ENCODE measurements around the gene IGSF23. TPM values are rescaled to one million over a fixed set of nuclear protein-coding genes. Genes with fewer than 3 reads are reported as not detected.

Gene IGSF23
- total and polyA plus RNA-seq, 2 donors (not counting 1 experiment from before 2014, with no cell fraction given) = not detected

- H3K36me3 ChIP-seq (replicated peaks in 1 of 2; ENCODE audit: control extremely low read depth in 1 of 2, control insufficient read depth in 1 of 2, extremely low read depth in 1 of 2, insufficient read depth in 2 of 2, low read length in 1 of 2) = no peaks in the 10 kb centered on the region
- H3K4me1 Mint-ChIP-seq = no peaks in the 10 kb centered on the region
- no peaks in the 10 kb centered on the region for H3K79me2 ChIP-seq (ENCODE audit: control insufficient read depth, insufficient read depth, low read length)
- WGBS (ENCODE audit: insufficient coverage) = 100% methylated on average over 1 of the region's 2 CpGs
- no peaks in the 10 kb centered on the region for H3K9me3 Mint-ChIP-seq (ENCODE audit: insufficient read depth)
- ChIA-PET CTCF (no interaction called here), POLR2A (no interaction called here)
- no peak overlapping the region for H3K27ac ChIP-seq (ENCODE audit: low read length in 2 of 2)
- DNase-seq (no peak), ATAC-seq (ENCODE audit: low read depth) (no peak)
- peaks cover 0 to 5% (median 0%) of the 10 kb centered on the region in 3 donors for H3K9me3 ChIP-seq (ENCODE audit: control extremely low read depth in 1 of 3, control insufficient read depth in 2 of 3, insufficient read depth in 1 of 3, low read length in 2 of 3)
- H3K27ac Mint-ChIP-seq = no peak overlapping the region
- no peak overlapping the region for H3K4me3 Mint-ChIP-seq
- H3K4me3 ChIP-seq (ENCODE audit: control extremely low read depth in 1 of 5, extremely low read depth in 1 of 5, insufficient read depth in 1 of 5, low read depth in 2 of 5, low read length in 4 of 5) = no peak overlapping the region
- H2AFZ ChIP-seq (ENCODE audit: insufficient read depth, low read depth, low read length, poor library complexity, severe bottlenecking) = no peak overlapping the region
- no peaks in the 10 kb centered on the region for H3K4me1 ChIP-seq (ENCODE audit: control insufficient read depth in 2 of 2, insufficient read depth in 2 of 2, low read length in 2 of 2)
- intact Hi-C loops (cut with micrococcal nuclease) = no loop called here
- TF ChIP-seq CTCF (IDR thresholded peaks at IDR 0.05) (no peak), EZH2 (IDR thresholded peaks at IDR 0.05; ENCODE audit: borderline replicate concordance, insufficient read depth, low read depth, low read length, poor library complexity, severe bottlenecking) (no peak)
- H3K27me3 ChIP-seq (replicated peaks in 1 of 4; ENCODE audit: control extremely low read depth in 1 of 4, control insufficient read depth in 3 of 4, insufficient read depth in 4 of 4, low read length in 3 of 4) = peaks cover 0 to 6% (median 0%) of the 10 kb centered on the region in 4 experiments
- H4K20me1 ChIP-seq (ENCODE audit: control insufficient read depth, insufficient read depth, low read length, poor library complexity, severe bottlenecking) = no peaks in the 10 kb centered on the region
- no peak overlapping the region for H3K9ac ChIP-seq (ENCODE audit: low read length)
- no peak overlapping the region for H3K4me2 ChIP-seq (replicated peaks; ENCODE audit: low read depth, low read length, poor library complexity, severe bottlenecking)
- H3K27me3 Mint-ChIP-seq = peaks cover 19% of the 10 kb centered on the region
Measured at GRCh38 chr19:44634785-44635184, 21.4 kb downstream of the IGSF23 start.

GRCh38 chr19:44635581-44636438, 22.4 kb downstream of the IGSF23 start:
- no peak for DNase-seq
- H3K27me3 ChIP-seq (replicated peaks in 1 of 4; ENCODE audit: control extremely low read depth in 1 of 4, control insufficient read depth in 3 of 4, insufficient read depth in 4 of 4, low read length in 3 of 4) = peaks cover 0 to 2% (median 0%) of the 10 kb centered on the region in 4 experiments
- H3K79me2 ChIP-seq (ENCODE audit: control insufficient read depth, insufficient read depth, low read length) = no peaks in the 10 kb centered on the region
- ATAC-seq (ENCODE audit: low read depth) = no peak
- intact Hi-C loops (cut with micrococcal nuclease) = no loop called here
- no peak overlapping the region for H3K27ac ChIP-seq (ENCODE audit: low read length in 2 of 2)
- WGBS (ENCODE audit: insufficient coverage) = 75% methylated on average over 2 of the region's 3 CpGs
- no peak overlapping the region for H3K9ac ChIP-seq (ENCODE audit: low read length)
- CTCF ChIA-PET = interaction anchor here (0.7 to 1.8 kb wide), 3 partner anchors 17 to 162 kb away, joined by 3 to 4 read pairs (median 3); no protein-coding TSS in a partner anchor
- peaks cover 0 to 3% (median 0%) of the 10 kb centered on the region in 3 donors for H3K9me3 ChIP-seq (ENCODE audit: control extremely low read depth in 1 of 3, control insufficient read depth in 2 of 3, insufficient read depth in 1 of 3, low read length in 2 of 3)
- H2AFZ ChIP-seq (ENCODE audit: insufficient read depth, low read depth, low read length, poor library complexity, severe bottlenecking) = no peak overlapping the region
- Mint-ChIP-seq H3K4me1 (no peaks in the 10 kb centered on the region), H3K4me3 (no peak overlapping the region), H3K27ac (no peak overlapping the region), H3K27me3 (peaks cover 22% of the 10 kb centered on the region), H3K9me3 (ENCODE audit: insufficient read depth) (no peaks in the 10 kb centered on the region)
- TF ChIP-seq CTCF (IDR thresholded peaks at IDR 0.05) (no peak), EZH2 (IDR thresholded peaks at IDR 0.05; ENCODE audit: borderline replicate concordance, insufficient read depth, low read depth, low read length, poor library complexity, severe bottlenecking) (no peak)
- no peak overlapping the region for H3K4me2 ChIP-seq (replicated peaks; ENCODE audit: low read depth, low read length, poor library complexity, severe bottlenecking)
- H3K4me1 ChIP-seq (ENCODE audit: control insufficient read depth in 2 of 2, insufficient read depth in 2 of 2, low read length in 2 of 2) = no peaks in the 10 kb centered on the region
- no peaks in the 10 kb centered on the region for H4K20me1 ChIP-seq (ENCODE audit: control insufficient read depth, insufficient read depth, low read length, poor library complexity, severe bottlenecking)
- POLR2A ChIA-PET = no interaction called here
- no peak overlapping the region for H3K4me3 ChIP-seq (ENCODE audit: control extremely low read depth in 1 of 5, extremely low read depth in 1 of 5, insufficient read depth in 1 of 5, low read depth in 2 of 5, low read length in 4 of 5)
- H3K36me3 ChIP-seq (replicated peaks in 1 of 2; ENCODE audit: control extremely low read depth in 1 of 2, control insufficient read depth in 1 of 2, extremely low read depth in 1 of 2, insufficient read depth in 2 of 2, low read length in 1 of 2) = no peaks in the 10 kb centered on the region

Data from B cell (primary cell).